H4 (cell line): ENCODE results near the gene DRAM2. TPM values are rescaled to one million over a fixed set of nuclear protein-coding genes. Genes with fewer than 3 reads are reported as not detected.
"Not testable (repeated sequence)": the region's sequence is repeated elsewhere in the genome, so short reads cannot be mapped to it uniquely, and the experiment has no call there.

Source experiments
- DNase-seq: peaks from one replicate; pipeline ENCODE4 v3.0.0-alpha.2; 2015; ENCODE audit warnings: low spot score
- total RNA-seq: library from RNA; depleted of rRNA; stranded (reverse); fragments of >200 nt; shearing (Covaris generic); gene quantifications from 2 replicates; pipeline ENCODE4 v1.2.3, GENCODE V29; 2014; rRNA removed

The DRAM2 gene
- total RNA-seq, 1 experiment from 2014 or later = 34.0 TPM

GRCh38 chr1:111082421-111083203 lies 57.3 kb downstream of the DRAM2 start:
- no peak for DNase-seq

GRCh38 chr1:111079329-111079728 lies 60.6 kb downstream of the DRAM2 start:
- DNase-seq = not testable (repeated sequence)

GRCh38 chr1:111077312-111077711 lies 62.6 kb downstream of the DRAM2 start:
- DNase-seq = not testable (repeated sequence)

Other genes with a start within 250 kb of the DRAM2 start
- gene LRIF1, start 176.2 kb downstream of the DRAM2 start, total RNA-seq = 0.06 and 0.15 TPM in 2 replicates
- 43.6 and 47.4 TPM in 2 replicates for gene CEPT1, start 130 bp upstream of the DRAM2 start, total RNA-seq
- gene DENND2D, start 60.6 kb upstream of the DRAM2 start, total RNA-seq = 1.5 and 3.0 TPM in 2 replicates
- not detected in 2 replicates for gene CHI3L2, start 87.6 kb upstream of the DRAM2 start, total RNA-seq
- not detected in 2 replicates for gene CHIA, start 150.8 kb upstream of the DRAM2 start, total RNA-seq